GM23338 (cell line): Measurements from ENCODE around the gene CLCN6. TPM values are rescaled to one million over a fixed set of nuclear protein-coding genes. Genes with fewer than 3 reads are reported as not detected.

Source experiments
- ATAC-seq: fragments of 200-7000 bp; cut with Tn5 transposase; 3 replicates; pipeline ENCODE4 v1.9.1; 2020
- DNase-seq: peaks from one replicate; pipeline ENCODE4 v3.0.0-alpha.2; 2015; ENCODE audit warnings: low spot score
- H2AFZ ChIP-seq: fragments of 200-600 bp; sonication (generic); 2 replicates; pipeline ENCODE4 v1.8.0; 2016; ENCODE audit warnings: antibody characterized with exemption, mild to moderate bottlenecking, moderate library complexity
- H3F3A ChIP-seq: fragments of 200-600 bp; sonication (generic); replicated peaks from 2 replicates; pipeline ENCODE4 v1.8.0; 2017; ENCODE audit warnings: antibody characterized with exemption, mixed run types, low read depth
- H3K27ac ChIP-seq: fragments of 200-600 bp; sonication (generic); 2 replicates; pipeline ENCODE4 v1.6.1; 2016; ENCODE audit warnings: low read depth
- H3K27me3 ChIP-seq: fragments of 200-600 bp; sonication (generic); 2 replicates; pipeline ENCODE4 v1.8.0; 2016; ENCODE audit warnings: mild to moderate bottlenecking, mixed run types, moderate library complexity; ENCODE audit not compliant: insufficient read depth
- H3K36me3 ChIP-seq: fragments of 200-600 bp; sonication (generic); 2 replicates; pipeline ENCODE4 v1.8.0; 2016; ENCODE audit warnings: mild to moderate bottlenecking; ENCODE audit not compliant: insufficient read depth
- H3K4me1 ChIP-seq: fragments of 200-600 bp; sonication (generic); 2 replicates; pipeline ENCODE4 v1.8.0; 2016; ENCODE audit warnings: mild to moderate bottlenecking, moderate library complexity; ENCODE audit not compliant: insufficient read depth
- H3K4me2 ChIP-seq: fragments of 200-600 bp; sonication (generic); 2 replicates; pipeline ENCODE4 v1.7.1; 2017; ENCODE audit warnings: mixed run types
- H3K4me3 ChIP-seq: fragments of 200-600 bp; sonication (generic); 2 replicates; pipeline ENCODE4 v1.6.1; 2016; ENCODE audit warnings: mixed run types
- H3K79me2 ChIP-seq: fragments of 200-600 bp; sonication (generic); replicated peaks from 2 replicates; pipeline ENCODE4 v1.8.0; 2017; ENCODE audit warnings: mild to moderate bottlenecking; ENCODE audit not compliant: insufficient read depth
- H3K9me2 ChIP-seq: fragments of 200-600 bp; sonication (generic); 2 replicates; pipeline ENCODE4 v1.8.0; 2017; ENCODE audit not compliant: insufficient read depth
- H4K20me1 ChIP-seq: fragments of 200-600 bp; sonication (generic); replicated peaks from 2 replicates; pipeline ENCODE4 v1.8.0; 2017; ENCODE audit warnings: mild to moderate bottlenecking; ENCODE audit not compliant: insufficient read depth
- H3K27ac Mint-ChIP-seq: 2 replicates; pipeline ENCODE4 v1.8.0; 2020; ENCODE audit warnings: inconsistent platforms, mild to moderate bottlenecking, moderate library complexity, mixed read lengths
- H3K27me3 Mint-ChIP-seq: 3 replicates; pipeline ENCODE4 v1.8.0; 2022; ENCODE audit warnings: low read depth, mild to moderate bottlenecking, moderate library complexity, mixed read lengths, inconsistent platforms; ENCODE audit not compliant: insufficient read depth, poor library complexity
- H3K36me3 Mint-ChIP-seq: 3 replicates; pipeline ENCODE4 v1.8.0; 2021; ENCODE audit warnings: low read depth, mild to moderate bottlenecking, inconsistent platforms, moderate library complexity, mixed read lengths
- H3K4me1 Mint-ChIP-seq: 3 replicates; pipeline ENCODE4 v1.8.0; 2020; ENCODE audit warnings: mild to moderate bottlenecking, inconsistent platforms, mixed read lengths
- H3K4me3 Mint-ChIP-seq: 3 replicates; pipeline ENCODE4 v1.8.0; 2021; ENCODE audit warnings: moderate library complexity, mild to moderate bottlenecking, inconsistent platforms, mixed read lengths
- H3K9me3 Mint-ChIP-seq: 3 replicates; pipeline ENCODE4 v1.8.0; 2020; ENCODE audit warnings: moderate library complexity, mild to moderate bottlenecking, inconsistent platforms, mixed read lengths
- EZH2 ChIP-seq: fragments of 200-600 bp; sonication (generic); IDR thresholded peaks from one replicate; pipeline ENCODE4 v1.8.0; 2017; ENCODE audit warnings: antibody characterized with exemption, mild to moderate bottlenecking, low read depth; ENCODE audit not compliant: unreplicated experiment
- POLR2AphosphoS5 ChIP-seq: IDR thresholded peaks from 2 replicates; pipeline ENCODE4 v1.6.1; 2016; ENCODE audit warnings: antibody characterized with exemption, low read depth
- polyA plus RNA-seq: library from polyadenylated mRNA; unstranded; fragments of >200 nt; fragmentation: Nextera tagmentation; extraction: Ambion mirVana; gene quantifications from 2 replicates; pipeline ENCODE4 v1.2.1, GENCODE V29; 2016
- total RNA-seq: library from RNA; depleted of rRNA; stranded (reverse); fragments of >200 nt; shearing (Covaris generic); gene quantifications from 2 replicates; pipeline ENCODE4 v1.2.3, GENCODE V29; 2014
- TF ChIP-seq, protein P1 (sequence below), 2 experiments: fragments of 200-600 bp in 1 of 2; sonication (generic) in 1 of 2; conservative IDR thresholded peaks; 2 replicates each; pipeline versions ENCODE4 v1.5.1 to v1.6.1; 2016 to 2017; ENCODE audit warnings: antibody characterized with exemption in 2 of 2, low read depth in 2 of 2, mild to moderate bottlenecking in 2 of 2, moderate library complexity in 1 of 2
- TF ChIP-seq, protein P2 (sequence below): IDR thresholded peaks from one replicate; pipeline ENCODE4 v1.6.1; 2018; ENCODE audit warnings: antibody characterized with exemption; ENCODE audit not compliant: unreplicated experiment
- TF ChIP-seq, protein P3 (sequence below): fragments of 250-450 bp; sonication (Bioruptor Pico); IDR thresholded peaks from 2 replicates; pipeline ENCODE4 v1.5.0; 2020; ENCODE audit warnings: mild to moderate bottlenecking, moderate library complexity

Gene CLCN6
- total and polyA plus RNA-seq, 2 experiments from 2014 or later: 16.0 to 22.6 TPM

DNA sequence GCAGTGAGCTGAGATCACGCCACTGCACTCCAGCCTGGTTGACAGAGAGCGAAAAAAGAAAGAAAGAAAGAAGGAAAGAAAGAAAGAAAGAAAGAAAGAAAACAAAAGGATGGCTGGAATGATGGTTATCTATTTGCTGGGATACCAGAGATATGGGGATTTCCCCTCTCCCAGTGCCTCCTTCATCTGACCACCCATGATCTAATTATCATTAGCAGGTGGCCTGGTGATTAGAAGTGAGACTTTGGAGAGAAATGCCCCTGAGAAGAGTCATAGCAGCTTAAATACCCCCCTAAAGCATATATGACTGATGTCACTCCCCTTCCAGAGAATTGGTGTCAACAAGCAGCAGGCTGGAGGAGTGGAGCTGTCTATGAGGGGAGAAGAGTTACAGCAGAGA, 54.1 kb downstream of the CLCN6 start:
- Histone ChIP-seq H3K79me2 (no peaks in the 10 kb centered on the region), H3K27me3 (peaks cover 27% of the 10 kb centered on the region), H3K9me2 (no peaks in the 10 kb centered on the region), H3K36me3 (no peaks in the 10 kb centered on the region), H3K27ac (no peak overlapping the region), H3K4me1 (no peaks in the 10 kb centered on the region), H3K4me2 (no peak overlapping the region), H3K4me3 (no peak overlapping the region), H2AFZ (no peak overlapping the region), H3F3A (no peaks in the 10 kb centered on the region), H4K20me1 (no peaks in the 10 kb centered on the region)
- ATAC-seq: no peak
- DNase-seq: no peak
- H3K27me3 Mint-ChIP-seq: peaks cover 22% of the 10 kb centered on the region
- H3K4me3 Mint-ChIP-seq: no peak overlapping the region
- no peaks in the 10 kb centered on the region for H3K36me3 Mint-ChIP-seq
- H3K27ac Mint-ChIP-seq: no peak overlapping the region
- peaks cover 7% of the 10 kb centered on the region; the same call in 1 of the 3 replicates for H3K4me1 Mint-ChIP-seq
- H3K9me3 Mint-ChIP-seq: no peaks in the 10 kb centered on the region
- TF ChIP-seq, protein P1, sequence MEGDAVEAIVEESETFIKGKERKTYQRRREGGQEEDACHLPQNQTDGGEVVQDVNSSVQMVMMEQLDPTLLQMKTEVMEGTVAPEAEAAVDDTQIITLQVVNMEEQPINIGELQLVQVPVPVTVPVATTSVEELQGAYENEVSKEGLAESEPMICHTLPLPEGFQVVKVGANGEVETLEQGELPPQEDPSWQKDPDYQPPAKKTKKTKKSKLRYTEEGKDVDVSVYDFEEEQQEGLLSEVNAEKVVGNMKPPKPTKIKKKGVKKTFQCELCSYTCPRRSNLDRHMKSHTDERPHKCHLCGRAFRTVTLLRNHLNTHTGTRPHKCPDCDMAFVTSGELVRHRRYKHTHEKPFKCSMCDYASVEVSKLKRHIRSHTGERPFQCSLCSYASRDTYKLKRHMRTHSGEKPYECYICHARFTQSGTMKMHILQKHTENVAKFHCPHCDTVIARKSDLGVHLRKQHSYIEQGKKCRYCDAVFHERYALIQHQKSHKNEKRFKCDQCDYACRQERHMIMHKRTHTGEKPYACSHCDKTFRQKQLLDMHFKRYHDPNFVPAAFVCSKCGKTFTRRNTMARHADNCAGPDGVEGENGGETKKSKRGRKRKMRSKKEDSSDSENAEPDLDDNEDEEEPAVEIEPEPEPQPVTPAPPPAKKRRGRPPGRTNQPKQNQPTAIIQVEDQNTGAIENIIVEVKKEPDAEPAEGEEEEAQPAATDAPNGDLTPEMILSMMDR (conservative IDR thresholded peaks at IDR 0.05; ENCODE audit: low read depth in 2 of 2): no peak
- TF ChIP-seq, protein P2, sequence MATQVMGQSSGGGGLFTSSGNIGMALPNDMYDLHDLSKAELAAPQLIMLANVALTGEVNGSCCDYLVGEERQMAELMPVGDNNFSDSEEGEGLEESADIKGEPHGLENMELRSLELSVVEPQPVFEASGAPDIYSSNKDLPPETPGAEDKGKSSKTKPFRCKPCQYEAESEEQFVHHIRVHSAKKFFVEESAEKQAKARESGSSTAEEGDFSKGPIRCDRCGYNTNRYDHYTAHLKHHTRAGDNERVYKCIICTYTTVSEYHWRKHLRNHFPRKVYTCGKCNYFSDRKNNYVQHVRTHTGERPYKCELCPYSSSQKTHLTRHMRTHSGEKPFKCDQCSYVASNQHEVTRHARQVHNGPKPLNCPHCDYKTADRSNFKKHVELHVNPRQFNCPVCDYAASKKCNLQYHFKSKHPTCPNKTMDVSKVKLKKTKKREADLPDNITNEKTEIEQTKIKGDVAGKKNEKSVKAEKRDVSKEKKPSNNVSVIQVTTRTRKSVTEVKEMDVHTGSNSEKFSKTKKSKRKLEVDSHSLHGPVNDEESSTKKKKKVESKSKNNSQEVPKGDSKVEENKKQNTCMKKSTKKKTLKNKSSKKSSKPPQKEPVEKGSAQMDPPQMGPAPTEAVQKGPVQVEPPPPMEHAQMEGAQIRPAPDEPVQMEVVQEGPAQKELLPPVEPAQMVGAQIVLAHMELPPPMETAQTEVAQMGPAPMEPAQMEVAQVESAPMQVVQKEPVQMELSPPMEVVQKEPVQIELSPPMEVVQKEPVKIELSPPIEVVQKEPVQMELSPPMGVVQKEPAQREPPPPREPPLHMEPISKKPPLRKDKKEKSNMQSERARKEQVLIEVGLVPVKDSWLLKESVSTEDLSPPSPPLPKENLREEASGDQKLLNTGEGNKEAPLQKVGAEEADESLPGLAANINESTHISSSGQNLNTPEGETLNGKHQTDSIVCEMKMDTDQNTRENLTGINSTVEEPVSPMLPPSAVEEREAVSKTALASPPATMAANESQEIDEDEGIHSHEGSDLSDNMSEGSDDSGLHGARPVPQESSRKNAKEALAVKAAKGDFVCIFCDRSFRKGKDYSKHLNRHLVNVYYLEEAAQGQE: no peak
- TF ChIP-seq, protein P3, sequence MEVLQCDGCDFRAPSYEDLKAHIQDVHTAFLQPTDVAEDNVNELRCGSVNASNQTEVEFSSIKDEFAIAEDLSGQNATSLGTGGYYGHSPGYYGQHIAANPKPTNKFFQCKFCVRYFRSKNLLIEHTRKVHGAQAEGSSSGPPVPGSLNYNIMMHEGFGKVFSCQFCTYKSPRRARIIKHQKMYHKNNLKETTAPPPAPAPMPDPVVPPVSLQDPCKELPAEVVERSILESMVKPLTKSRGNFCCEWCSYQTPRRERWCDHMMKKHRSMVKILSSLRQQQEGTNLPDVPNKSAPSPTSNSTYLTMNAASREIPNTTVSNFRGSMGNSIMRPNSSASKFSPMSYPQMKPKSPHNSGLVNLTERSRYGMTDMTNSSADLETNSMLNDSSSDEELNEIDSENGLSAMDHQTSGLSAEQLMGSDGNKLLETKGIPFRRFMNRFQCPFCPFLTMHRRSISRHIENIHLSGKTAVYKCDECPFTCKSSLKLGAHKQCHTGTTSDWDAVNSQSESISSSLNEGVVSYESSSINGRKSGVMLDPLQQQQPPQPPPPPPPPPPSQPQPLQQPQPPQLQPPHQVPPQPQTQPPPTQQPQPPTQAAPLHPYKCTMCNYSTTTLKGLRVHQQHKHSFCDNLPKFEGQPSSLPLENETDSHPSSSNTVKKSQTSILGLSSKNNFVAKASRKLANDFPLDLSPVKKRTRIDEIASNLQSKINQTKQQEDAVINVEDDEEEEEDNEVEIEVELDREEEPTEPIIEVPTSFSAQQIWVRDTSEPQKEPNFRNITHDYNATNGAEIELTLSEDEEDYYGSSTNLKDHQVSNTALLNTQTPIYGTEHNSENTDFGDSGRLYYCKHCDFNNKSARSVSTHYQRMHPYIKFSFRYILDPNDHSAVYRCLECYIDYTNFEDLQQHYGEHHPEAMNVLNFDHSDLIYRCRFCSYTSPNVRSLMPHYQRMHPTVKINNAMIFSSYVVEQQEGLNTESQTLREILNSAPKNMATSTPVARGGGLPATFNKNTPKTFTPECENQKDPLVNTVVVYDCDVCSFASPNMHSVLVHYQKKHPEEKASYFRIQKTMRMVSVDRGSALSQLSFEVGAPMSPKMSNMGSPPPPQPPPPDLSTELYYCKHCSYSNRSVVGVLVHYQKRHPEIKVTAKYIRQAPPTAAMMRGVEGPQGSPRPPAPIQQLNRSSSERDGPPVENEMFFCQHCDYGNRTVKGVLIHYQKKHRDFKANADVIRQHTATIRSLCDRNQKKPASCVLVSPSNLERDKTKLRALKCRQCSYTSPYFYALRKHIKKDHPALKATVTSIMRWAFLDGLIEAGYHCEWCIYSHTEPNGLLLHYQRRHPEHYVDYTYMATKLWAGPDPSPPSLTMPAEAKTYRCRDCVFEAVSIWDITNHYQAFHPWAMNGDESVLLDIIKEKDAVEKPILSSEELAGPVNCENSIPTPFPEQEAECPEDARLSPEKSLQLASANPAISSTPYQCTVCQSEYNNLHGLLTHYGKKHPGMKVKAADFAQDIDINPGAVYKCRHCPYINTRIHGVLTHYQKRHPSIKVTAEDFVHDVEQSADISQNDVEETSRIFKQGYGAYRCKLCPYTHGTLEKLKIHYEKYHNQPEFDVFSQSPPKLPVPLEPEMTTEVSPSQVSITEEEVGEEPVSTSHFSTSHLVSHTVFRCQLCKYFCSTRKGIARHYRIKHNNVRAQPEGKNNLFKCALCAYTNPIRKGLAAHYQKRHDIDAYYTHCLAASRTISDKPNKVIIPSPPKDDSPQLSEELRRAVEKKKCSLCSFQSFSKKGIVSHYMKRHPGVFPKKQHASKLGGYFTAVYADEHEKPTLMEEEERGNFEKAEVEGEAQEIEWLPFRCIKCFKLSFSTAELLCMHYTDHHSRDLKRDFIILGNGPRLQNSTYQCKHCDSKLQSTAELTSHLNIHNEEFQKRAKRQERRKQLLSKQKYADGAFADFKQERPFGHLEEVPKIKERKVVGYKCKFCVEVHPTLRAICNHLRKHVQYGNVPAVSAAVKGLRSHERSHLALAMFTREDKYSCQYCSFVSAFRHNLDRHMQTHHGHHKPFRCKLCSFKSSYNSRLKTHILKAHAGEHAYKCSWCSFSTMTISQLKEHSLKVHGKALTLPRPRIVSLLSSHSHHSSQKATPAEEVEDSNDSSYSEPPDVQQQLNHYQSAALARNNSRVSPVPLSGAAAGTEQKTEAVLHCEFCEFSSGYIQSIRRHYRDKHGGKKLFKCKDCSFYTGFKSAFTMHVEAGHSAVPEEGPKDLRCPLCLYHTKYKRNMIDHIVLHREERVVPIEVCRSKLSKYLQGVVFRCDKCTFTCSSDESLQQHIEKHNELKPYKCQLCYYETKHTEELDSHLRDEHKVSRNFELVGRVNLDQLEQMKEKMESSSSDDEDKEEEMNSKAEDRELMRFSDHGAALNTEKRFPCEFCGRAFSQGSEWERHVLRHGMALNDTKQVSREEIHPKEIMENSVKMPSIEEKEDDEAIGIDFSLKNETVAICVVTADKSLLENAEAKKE (CRISPR knock-in tag): no peak
- TF ChIP-seq EZH2: no peak
- no peak for TF ChIP-seq POLR2AphosphoS5
